Left ventricle myocardium inferior (tissue), 1 donor: ENCODE measurements around the gene FAM13B. TPM values are rescaled to one million over a fixed set of nuclear protein-coding genes. Genes with fewer than 3 reads are reported as not detected.
"Not testable (repeated sequence)": the region's sequence is repeated elsewhere in the genome, so short reads cannot be mapped to it uniquely, and the experiment has no call there.

Experiments used
- DNase-seq: peaks from one replicate; pipeline ENCODE4 v3.0.0-alpha.2; 2020
- H3K27ac ChIP-seq: fragments of 200-600 bp; replicated peaks from 2 replicates; pipeline ENCODE4 v1.8.0; 2021
- H3K27me3 ChIP-seq: fragments of 200-600 bp; 2 replicates; pipeline ENCODE4 v1.8.0; 2021; ENCODE audit warnings: low read depth
- H3K36me3 ChIP-seq: fragments of 200-600 bp; 2 replicates; pipeline ENCODE4 v1.8.0; 2021
- H3K4me1 ChIP-seq: fragments of 200-600 bp; 2 replicates; pipeline ENCODE4 v1.8.0; 2021
- H3K4me3 ChIP-seq: fragments of 200-600 bp; 2 replicates; pipeline ENCODE4 v1.8.0; 2021; ENCODE audit warnings: mild to moderate bottlenecking, moderate library complexity
- H3K9me3 ChIP-seq: fragments of 200-600 bp; replicated peaks from 2 replicates; pipeline ENCODE4 v1.8.0; 2021
- intact Hi-C: fragments of 100-400 bp; cut with micrococcal nuclease; formaldehyde crosslinking; loops from one replicate; pipeline ENCODE4 v1.11.0; 2022
- total RNA-seq: library from RNA; stranded (reverse); fragmentation: NEBNext Ultra II Directional; extraction: Animal tissue kit (Norgen Biotek cat#: 25700); gene quantifications from one replicate; pipeline ENCODE4 v1.2.1, GENCODE V29; 2021
- TF ChIP-seq, protein P1 (sequence below): fragments of 200-600 bp; IDR thresholded peaks from 2 replicates; pipeline ENCODE4 v1.8.0; 2021; ENCODE audit warnings: antibody characterized with exemption, mild to moderate bottlenecking, borderline replicate concordance
- donor health status: DM: no; HTN: yes; CAD: no; lungs with severe emphysema.

FAM13B gene
- total RNA-seq, 1 donor from 2014 or later, result 22.1 TPM

DNA sequence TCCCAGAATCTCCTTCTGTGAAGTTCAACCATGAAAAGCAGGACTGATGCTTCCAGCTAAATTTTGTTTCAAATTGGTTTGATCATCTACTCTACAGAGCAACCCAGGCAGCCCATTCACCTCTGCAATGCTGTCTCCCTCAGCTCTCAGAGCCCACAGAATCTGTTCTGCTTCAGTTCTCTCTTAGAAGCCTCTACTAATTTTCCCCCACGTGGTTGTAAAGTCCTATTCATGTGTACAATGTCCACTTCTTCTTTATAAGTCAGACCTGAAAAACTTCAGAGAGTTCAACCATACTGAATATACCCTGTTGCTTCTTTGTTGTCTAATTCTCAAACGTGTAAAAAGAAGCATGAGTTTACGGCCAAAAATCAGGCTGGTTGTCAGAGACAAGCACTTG lies 21.3 kb upstream of the FAM13B start:
- H3K27ac ChIP-seq, result no peak overlapping the region
- intact Hi-C loops, result no loop called here

DNA sequence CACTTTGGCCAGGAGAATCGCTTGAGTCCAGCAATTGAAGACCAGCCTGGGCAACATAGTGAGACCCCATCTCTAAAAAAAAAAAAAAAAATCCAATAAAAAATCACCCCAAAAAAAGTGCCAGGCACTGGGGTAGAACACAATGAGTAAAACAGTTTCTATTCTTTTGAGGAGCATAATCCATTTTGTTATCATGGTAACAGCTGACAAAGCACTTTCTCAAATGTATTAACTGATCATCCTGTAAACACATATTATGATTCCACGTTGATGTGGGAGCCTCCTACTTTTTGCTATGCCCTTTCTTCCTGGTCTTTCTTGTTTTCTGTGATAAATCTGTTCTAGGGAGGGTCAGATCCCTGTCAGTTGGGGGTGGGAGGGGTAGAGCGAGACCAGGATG lies 20.7 kb upstream of the FAM13B start:
- no peak overlapping the region for H3K27ac ChIP-seq
- intact Hi-C loops, result no loop called here
- H3K4me3 ChIP-seq, result no peak overlapping the region
- H3K36me3 ChIP-seq, result no peaks in the 10 kb centered on the region
- no peaks in the 10 kb centered on the region for H3K9me3 ChIP-seq
- H3K27me3 ChIP-seq, result no peaks in the 10 kb centered on the region
- TF ChIP-seq, protein P1, sequence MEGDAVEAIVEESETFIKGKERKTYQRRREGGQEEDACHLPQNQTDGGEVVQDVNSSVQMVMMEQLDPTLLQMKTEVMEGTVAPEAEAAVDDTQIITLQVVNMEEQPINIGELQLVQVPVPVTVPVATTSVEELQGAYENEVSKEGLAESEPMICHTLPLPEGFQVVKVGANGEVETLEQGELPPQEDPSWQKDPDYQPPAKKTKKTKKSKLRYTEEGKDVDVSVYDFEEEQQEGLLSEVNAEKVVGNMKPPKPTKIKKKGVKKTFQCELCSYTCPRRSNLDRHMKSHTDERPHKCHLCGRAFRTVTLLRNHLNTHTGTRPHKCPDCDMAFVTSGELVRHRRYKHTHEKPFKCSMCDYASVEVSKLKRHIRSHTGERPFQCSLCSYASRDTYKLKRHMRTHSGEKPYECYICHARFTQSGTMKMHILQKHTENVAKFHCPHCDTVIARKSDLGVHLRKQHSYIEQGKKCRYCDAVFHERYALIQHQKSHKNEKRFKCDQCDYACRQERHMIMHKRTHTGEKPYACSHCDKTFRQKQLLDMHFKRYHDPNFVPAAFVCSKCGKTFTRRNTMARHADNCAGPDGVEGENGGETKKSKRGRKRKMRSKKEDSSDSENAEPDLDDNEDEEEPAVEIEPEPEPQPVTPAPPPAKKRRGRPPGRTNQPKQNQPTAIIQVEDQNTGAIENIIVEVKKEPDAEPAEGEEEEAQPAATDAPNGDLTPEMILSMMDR, result no peak
- peaks cover 7% of the 10 kb centered on the region for H3K4me1 ChIP-seq
- DNase-seq, result no peak

More for the DNA sequence above, 21.3 kb upstream of the FAM13B start:
- H3K9me3 ChIP-seq, result no peaks in the 10 kb centered on the region
- TF ChIP-seq, protein P1, result no peak
- H3K27me3 ChIP-seq, result no peaks in the 10 kb centered on the region
- H3K4me3 ChIP-seq, result no peak overlapping the region
- H3K36me3 ChIP-seq, result no peaks in the 10 kb centered on the region
- no peak for DNase-seq
- peaks cover 7% of the 10 kb centered on the region for H3K4me1 ChIP-seq

GRCh38 chr5:138052718-138053117 lies 19.8 kb upstream of the FAM13B start:
- intact Hi-C loops, H3K27me3 ChIP-seq, H3K4me3 ChIP-seq, DNase-seq, H3K36me3 ChIP-seq, H3K4me1 ChIP-seq, H3K9me3 ChIP-seq: not testable (repeated sequence)
- peak overlapping the region; percentile 69 for H3K27ac ChIP-seq

- TF ChIP-seq, protein P1, result no peak
- Histone ChIP-seq H3K27ac (peak overlapping the region; percentile 69), H3K27me3 (no peaks in the 10 kb centered on the region), H3K4me3 (peak overlapping the region; percentile 58), H3K9me3 (no peaks in the 10 kb centered on the region), H3K4me1 (peaks cover 7% of the 10 kb centered on the region), H3K36me3 (no peaks in the 10 kb centered on the region)
- intact Hi-C loops, result no loop called here
- no peak for DNase-seq
Observed at GRCh38 chr5:138051441-138052296, 18.8 kb upstream of the FAM13B start.

DNA sequence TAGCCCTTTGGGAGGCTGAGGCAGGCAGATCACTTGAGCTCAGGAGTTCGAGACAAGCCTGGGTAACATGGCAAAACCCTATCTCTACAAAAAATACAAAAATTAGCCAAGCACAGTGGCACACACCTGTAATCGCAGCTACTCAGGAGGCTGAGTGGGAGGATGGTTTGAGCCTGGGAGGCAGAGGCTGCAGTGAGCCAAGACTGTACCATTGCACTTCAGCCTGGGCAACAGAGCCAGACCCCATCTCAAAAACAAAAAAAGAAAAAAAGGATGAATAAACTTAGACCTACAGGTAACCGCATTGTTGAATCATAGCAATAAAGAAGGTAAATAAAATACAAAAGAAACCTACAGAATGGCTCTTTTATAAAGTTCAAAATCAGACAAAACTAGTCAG lies 12.4 kb upstream of the FAM13B start:
- H3K4me1 ChIP-seq, H3K27ac ChIP-seq, H3K9me3 ChIP-seq, DNase-seq, intact Hi-C loops, H3K36me3 ChIP-seq, H3K4me3 ChIP-seq, H3K27me3 ChIP-seq: not testable (repeated sequence)

GRCh38 chr5:138038826-138039225 lies 5.9 kb upstream of the FAM13B start:
- no peak overlapping the region for H3K4me3 ChIP-seq
- DNase-seq, result no peak
- TF ChIP-seq, protein P1, result no peak
- intact Hi-C loops, result no loop called here
- H3K27ac ChIP-seq, result no peak overlapping the region
- no peaks in the 10 kb centered on the region for H3K36me3 ChIP-seq
- H3K9me3 ChIP-seq, result no peaks in the 10 kb centered on the region
- H3K27me3 ChIP-seq, result no peaks in the 10 kb centered on the region
- peaks cover 10% of the 10 kb centered on the region for H3K4me1 ChIP-seq
